HG02678 (cell line): ENCODE measurements around the gene VRK2.

Experiments used
- ATAC-seq: cut with Tn5 transposase; IDR thresholded peaks from one replicate; pipeline ENCODE4 v1.9.1; 2021; ENCODE audit warnings: mild to moderate bottlenecking, moderate library complexity; ENCODE audit not compliant: unreplicated experiment

VRK2 gene

GRCh38 chr2:58046585-58047372, at the start of gene VRK2:
VRK2 (plus strand) TSS chr2:58046806; CDS start chr2:58048832, 2,026 bp downstream.
- peak; percentile 87 for ATAC-seq

GRCh38 chr2:58006256-58006951, 40.2 kb upstream of the VRK2 start:
- no peak for ATAC-seq

GRCh38 chr2:58006952-58007284, 39.7 kb upstream of the VRK2 start:
- no peak for ATAC-seq

GRCh38 chr2:58010599-58010998, 36.0 kb upstream of the VRK2 start:
- no peak for ATAC-seq

- peak; percentile 40 for ATAC-seq
Measured at GRCh38 chr2:58019229-58019628, 27.4 kb upstream of the VRK2 start.

GRCh38 chr2:58025150-58025933, 21.3 kb upstream of the VRK2 start:
- ATAC-seq, result no peak

- no peak for ATAC-seq
Measured at GRCh38 chr2:58027029-58027428, 19.6 kb upstream of the VRK2 start.

GRCh38 chr2:58030771-58031170, 15.8 kb upstream of the VRK2 start:
- no peak for ATAC-seq

- ATAC-seq, result peak; percentile 75
Measured at GRCh38 chr2:58032016-58032763, 14.4 kb upstream of the VRK2 start.

GRCh38 chr2:58032764-58033080, 13.9 kb upstream of the VRK2 start:
- peak; percentile 12 for ATAC-seq

GRCh38 chr2:58033530-58033929, 13.1 kb upstream of the VRK2 start:
- no peak for ATAC-seq

- peak; percentile 69 for ATAC-seq
Measured at GRCh38 chr2:58035352-58035751, 11.3 kb upstream of the VRK2 start.

GRCh38 chr2:58039170-58039611, 7.4 kb upstream of the VRK2 start:
- ATAC-seq, result peak; percentile 63

- no peak for ATAC-seq
Measured at GRCh38 chr2:58042486-58042970, 4.1 kb upstream of the VRK2 start.

- ATAC-seq, result no peak
Measured at GRCh38 chr2:58044145-58044544, 2.5 kb upstream of the VRK2 start.

GRCh38 chr2:58045580-58046334, 849 bp upstream of the VRK2 start:
- no peak for ATAC-seq

- ATAC-seq, result peak; percentile 15
Measured at GRCh38 chr2:58046335-58046584, 346 bp upstream of the VRK2 start.

- peak; percentile 33 for ATAC-seq
Measured at GRCh38 chr2:58047373-58047935, 848 bp downstream of the VRK2 start.

- ATAC-seq, result no peak
Measured at GRCh38 chr2:58047961-58048360, 1.4 kb downstream of the VRK2 start.

- ATAC-seq, result no peak
Measured at GRCh38 chr2:58051445-58051844, 4.8 kb downstream of the VRK2 start.
